ENCODE data around the gene DBT.
"Not testable (repeated sequence)": the region's sequence is repeated elsewhere in the genome, so short reads cannot be mapped to it uniquely, and the experiment has no call there.

DBT gene

DNA sequence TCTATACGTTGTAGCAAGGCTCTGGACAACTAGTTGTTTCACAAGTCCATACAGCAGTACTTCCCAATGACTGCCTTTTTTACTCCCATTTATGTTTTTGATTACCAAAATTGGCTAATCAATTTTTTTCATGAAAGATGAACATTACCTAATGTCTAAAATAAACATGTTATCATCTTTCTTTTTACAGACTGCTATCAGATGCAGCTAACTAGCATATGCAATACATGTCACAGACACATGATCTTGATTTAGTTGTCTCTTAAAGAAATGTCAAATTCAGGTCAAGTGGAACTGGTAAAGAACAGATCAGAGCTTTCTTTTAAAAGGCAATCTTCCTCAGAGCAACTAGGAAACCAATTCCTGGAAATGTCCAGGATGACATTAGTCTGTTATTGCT is 630 bp upstream of the DBT start:
- DNase-seq, result no peak

DNA sequence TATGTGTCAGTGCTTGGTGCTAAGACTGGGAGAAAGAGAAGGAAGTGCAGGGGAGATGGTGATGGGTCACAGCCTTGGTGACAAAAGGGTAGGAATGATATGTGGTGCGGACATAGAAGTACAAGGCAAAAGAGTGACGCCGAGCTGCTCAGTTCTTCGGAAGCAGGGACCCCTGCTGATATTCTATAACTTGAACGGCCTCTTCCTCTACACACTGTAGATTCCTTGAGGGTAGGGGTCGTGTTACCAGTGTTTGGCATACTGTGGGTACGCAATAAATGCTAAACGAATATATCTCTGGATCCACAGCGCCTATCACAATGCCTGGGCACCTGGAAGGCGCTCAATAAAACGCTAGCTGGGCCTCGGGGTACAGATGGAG is 488 bp downstream of the DBT start:
- DNase-seq, result no peak

DNA sequence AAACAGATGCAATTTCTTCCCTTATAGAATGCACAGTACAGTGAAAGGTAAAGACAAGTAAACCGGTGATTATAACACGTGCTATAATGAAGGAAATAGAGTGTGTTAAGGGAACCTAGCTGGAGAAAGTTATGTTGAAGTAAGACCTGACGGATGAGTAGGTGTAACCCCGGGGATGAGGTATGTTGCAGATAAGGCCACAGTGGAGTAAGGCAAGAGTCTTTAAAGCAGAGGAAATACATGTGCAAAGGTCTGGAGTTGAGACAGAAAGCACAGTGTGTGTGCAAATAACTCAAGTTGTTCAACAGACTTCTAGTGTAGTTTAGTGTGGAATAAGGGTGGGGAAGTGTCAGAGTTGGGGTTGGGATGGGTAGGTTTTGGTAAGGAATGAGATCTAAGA is 2.9 kb downstream of the DBT start:
- no peak for DNase-seq

DNA sequence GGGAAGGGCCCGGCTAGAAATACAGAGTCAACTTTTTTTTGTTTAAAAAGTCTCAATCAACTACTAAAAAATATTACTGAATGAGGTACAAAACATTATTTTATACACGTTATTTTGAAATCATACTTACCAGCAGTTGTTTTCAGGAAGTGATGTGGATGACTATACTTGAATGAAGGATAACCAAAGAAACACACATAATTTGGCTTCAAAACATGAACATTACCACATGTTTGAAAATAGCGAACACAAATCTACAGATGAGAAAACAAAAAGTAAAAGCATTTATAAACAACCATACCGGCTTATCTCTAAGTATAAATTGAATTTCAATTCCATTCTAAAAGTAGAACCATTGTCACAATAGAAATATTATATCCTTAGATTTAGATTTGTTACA is 9.0 kb downstream of the DBT start:
- DNase-seq, result no peak

DNA sequence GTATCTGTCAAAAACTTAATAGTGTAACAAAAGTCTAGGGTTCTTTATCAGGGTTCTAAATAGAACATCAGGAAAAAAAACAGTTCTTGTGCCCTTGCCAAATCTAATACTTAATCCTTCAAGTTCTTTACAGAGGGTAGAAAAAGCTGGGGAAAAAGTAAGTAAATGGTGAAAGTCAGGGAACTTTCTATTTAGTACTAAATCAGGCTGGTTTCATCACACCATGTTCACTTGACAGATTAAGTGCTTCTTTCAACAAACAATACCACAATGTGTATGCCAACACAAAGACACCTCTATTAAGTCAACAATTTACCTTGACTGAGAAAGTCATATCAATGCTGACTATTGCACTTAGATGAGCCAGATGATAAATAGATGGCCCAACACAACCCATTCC is 9.7 kb downstream of the DBT start:
- no peak for DNase-seq

DNA sequence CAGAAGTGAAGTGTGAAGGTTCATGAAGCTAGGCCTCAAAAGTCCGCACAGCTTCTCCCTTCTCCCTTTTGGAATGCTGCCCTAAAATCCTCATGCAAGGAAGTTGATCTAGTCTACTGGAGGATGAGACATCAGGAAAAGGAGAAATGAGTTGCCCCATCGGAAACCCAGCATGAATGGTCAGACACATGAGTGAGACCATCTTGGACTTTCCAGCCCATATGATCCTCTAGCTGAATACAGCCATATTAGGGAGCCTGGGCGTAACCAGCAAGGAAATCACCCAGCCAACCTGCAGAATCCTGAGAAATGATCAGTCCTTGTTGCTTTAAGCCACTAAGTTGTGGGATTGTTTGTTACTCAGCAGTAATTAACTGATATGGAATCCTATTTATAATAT is 12.5 kb downstream of the DBT start:
- DNase-seq, result no peak

DNA sequence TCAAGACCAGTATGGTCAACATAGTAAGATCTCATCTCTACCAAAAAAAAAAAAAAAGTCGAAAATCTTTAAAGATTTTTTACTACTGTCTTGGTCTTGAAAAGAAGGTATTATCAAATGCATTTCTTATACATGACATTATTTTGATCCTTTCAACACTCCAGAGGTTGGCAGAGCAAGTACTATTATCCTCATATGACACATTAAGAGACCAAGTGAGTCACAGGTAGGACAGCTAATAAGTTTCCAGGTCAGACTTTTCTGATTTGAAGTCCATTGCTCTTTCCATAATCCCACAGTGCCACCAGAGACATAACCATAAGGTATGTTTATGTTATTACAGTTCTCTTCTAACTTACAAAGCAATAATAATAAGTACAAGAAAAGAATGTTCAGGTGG is 15.2 kb downstream of the DBT start:
- DNase-seq, result no peak

DNA sequence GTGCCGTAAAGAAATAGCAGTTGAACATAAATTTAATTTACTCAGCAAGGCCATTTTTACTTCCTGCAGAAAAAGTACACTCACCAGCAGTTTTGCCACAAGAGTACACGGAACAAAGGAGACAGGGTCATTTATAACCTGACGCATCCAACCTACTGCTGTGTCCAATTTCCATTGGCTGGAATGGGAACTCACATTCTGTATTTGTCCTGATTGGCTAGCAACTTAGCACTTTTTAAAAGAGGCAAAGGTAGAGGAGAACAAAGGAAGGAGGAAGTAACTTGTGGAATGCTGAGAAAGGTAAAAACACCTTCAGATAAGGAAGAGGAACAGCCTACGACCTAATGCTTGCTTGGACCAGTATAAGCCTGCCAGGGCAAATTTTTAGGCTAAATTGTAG is 16.1 kb downstream of the DBT start:
- DNase-seq, result not testable (repeated sequence)

DNA sequence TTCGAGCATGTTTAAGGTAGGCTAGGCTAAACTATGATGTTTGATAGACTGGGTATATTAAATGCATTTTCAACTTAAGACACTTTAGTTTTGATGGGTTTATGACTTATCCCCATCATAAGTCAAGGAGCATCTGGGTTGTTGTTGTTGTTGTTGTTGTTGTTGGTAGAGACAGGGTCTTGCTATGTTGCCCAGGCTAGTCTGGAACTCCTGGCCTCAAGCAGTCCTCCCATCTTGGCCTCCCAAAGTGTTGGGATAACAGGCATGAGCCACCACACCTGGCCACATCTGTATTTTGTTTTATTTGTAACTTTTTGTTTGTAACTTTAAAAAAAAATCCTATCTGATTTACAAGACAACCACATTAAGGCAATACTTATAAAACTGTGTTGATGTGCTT is 17.5 kb downstream of the DBT start:
- no peak for DNase-seq

DNA sequence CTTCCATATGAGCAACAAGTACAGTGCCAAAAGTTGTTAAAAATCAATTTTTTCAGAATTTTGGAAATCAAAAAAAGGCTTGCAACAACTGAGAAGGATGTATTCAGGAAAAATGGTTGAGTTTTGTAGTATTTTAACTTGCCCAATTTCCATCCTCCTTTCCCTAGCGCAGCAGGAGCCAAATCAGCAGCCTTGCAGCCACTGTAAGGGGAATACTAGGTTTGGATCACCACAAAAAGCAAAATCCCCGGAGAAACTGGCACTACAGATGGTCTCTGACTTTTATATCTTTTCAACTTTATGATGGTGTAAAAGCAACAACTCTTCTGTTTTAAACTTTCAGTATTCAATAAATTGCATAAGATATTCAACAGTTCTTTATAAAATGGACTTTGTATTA is 17.9 kb downstream of the DBT start:
- DNase-seq, result no peak

DNA sequence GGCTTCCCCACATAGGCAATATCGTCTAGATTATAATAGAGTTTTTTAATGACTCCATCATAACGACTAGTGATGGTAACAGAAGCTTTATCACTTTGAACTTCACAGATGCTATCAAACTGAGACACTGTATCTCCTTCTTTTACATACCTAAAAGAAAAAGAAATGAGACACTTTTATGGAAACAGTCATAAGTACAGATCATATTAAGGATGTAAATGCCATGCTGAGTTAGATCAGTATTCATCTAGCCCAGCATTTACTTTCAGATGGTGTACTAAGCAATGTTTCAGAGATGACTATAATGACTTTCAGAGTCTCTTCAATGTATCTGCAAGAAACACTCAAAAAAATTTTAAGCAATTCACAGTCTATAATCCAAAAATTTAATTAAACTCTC is 18.9 kb downstream of the DBT start:
- DNase-seq, result no peak

DNA sequence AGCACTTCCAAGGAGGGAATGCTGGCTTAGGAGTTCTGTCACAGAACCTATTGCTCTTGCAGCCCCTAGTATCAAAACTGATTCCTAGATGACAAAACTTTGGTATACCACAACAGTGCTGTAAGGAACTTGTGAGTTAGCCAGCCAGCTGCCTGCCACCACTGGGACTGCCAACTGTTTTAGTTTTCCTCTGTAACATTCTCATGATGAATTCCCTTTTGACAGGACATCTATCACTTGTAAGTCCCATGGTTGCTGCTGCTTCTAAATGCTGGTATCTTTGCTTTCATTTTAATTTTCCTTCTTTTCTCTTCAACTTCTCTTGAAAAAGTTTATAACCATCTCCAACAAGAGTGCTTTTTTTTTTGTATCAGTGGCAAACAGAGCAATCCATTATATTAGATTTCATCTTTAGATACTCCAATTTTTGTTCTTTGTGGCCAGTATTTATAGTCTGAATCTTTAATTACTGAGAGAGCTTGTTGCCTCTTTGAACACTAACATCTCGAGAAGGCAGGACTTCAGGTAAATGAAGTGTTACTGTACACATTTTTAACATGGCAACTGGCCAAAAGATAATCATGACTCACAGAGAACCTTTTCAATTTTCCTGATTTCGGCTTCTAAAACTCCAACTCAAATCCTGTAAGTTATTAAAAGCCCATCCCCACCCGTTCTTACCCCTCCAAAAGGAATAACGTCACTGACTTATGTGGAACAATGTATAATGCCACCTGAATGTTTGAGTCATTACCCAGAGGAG is 19.8 kb downstream of the DBT start:
- no peak for DNase-seq

DNA sequence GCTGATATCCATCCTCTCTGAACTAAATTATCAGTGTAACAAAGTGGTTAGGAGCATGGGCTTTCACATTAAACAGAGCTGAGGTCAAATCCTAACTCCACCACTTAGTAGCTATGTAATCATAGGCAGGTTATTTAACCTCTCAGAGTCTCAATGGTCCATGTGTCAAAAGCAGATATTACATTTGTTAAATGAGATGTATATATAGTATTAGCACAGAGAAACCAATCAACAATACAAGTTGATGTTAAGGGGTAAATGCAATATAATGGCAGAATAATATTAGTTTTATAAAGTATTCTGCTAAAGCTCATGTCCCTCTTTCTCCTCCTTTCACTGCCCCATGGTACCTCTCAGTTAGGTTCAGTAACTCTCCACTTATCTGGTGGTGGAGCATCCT is 27.2 kb downstream of the DBT start:
- DNase-seq, result no peak

DNA sequence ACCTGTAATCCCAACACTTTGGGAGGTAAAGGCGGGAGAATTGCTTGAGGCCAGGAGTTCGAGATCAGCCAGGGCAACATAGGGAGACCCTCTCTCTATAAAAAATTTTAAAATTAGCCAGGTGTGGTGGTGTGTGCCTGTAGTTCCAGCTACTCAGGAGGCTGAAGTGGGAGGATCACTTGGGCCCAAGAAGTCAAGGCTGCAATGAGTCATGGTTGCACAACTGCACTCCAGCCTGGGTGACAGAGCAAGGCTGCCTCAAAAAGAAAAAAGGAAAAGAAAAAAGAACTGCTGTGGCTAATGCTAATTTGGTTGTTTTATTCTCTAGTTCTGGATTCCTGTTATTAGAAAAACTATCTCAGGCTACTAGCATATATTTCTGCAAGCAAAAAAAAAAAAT is 29.8 kb downstream of the DBT start:
- DNase-seq, result peak; percentile 23

DNA sequence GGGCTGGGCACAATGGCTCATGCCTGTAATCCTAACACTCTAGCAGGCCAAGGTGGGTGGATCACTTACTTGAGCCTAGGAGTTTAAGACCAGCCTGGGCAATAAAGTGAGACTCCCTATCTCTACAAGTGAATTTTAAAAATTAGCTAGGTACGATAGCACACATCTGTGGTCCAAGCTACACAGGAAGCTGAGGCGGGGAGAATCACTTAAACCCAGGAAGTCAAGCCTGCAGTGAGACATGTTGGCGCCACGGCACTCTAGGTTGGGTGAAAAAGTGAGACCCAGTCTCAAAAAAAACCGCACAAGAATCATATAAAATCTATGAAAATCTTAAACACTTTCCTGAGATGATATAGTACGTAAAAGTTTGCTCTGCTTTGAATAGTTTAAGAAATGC is 30.2 kb downstream of the DBT start:
- no peak for DNase-seq

DNA sequence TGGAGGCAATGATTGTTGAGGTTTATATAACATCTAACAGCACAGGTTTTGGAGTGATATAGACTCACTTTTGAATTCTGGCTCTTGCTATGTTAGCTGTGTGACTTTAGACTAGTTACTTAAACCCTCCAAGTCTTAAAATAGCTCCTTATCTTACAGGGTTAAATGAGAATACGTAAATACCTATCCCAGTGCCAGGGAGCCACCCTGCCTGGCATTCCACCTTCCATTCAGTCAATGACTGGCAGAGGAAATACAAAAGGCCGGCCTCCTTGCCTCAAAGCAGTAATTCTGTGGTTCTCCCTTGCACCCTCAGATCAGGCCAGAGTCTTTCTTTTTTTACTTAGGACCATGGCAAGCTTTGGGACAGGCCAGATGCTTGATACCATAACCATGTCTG is 31.8 kb downstream of the DBT start:
- DNase-seq, result no peak

DNA sequence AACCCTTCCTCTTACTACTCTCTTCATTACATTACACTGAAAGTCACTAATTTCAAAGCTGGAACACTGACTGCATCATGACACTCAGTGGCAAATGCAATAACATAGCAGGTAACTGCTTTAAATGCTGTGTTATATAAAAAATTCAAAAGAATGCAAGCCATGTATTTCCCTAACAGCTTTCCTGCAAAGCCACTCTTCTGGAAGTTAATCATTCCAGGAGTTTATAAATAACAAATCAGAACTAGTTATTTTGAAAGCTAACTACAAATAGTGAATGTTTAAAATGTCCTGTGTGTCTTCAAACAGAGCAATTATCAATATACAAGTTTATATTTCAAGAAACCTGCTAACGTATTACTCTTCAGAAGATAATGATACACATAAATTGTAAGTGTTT is 34.5 kb downstream of the DBT start:
- DNase-seq, result no peak

DNA sequence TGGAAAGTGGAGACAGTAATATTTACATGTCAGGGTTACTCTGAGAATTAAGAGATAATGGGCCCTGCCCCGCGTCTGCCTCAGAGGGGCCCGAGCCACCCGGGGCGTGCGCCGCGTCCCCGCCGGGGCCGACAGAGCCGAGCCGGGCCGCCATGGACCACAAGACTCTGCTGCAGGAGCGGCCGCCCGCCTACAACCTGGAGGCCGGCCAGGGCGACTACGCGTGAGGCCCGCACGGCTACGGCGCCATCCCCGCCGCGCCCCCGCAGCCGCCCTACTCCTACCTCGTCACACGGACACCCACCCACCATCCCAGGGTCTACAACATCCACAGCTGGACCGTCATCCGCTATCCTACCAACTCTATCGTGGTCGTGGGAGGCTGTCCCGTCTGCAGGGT is 36.5 kb downstream of the DBT start:
- no peak for DNase-seq

DNA sequence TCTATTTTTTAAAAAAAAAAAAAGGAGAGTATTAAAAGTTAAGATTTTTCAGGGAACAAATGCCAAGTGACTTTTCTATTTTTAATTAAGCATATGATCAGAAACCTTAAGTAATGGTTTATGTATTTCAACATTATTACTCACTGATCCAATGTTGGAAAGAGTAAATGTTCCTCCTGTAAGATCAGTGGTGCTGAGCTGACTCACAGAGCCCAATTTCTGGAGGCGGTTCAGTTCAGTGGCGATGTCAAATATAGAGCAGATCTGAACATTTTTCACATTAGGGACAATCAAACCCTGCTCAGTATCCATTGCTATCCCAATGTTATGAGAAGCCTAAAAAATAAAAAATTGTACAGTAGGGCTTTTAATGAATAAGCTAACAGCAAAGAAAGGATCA is 43.3 kb downstream of the DBT start:
- no peak for DNase-seq

DNA sequence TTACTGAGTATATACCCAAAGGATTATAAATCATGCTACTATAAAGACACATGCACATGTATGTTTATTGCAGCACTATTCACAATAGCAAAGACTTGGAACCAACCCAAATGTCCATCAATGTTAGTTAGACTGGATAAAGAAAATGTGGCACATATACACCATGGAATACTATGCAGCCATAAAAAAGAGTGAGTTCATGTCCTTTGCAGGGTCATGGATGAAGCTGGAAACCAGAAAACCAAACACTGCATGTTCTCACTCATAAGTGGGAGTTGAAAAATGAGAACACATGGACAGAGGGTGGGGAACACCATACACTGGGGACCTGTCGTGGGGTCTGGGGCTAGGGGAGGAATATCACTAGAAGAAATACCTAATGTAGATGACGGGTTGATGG is 44.0 kb downstream of the DBT start:
- not testable (repeated sequence) for DNase-seq

DNA sequence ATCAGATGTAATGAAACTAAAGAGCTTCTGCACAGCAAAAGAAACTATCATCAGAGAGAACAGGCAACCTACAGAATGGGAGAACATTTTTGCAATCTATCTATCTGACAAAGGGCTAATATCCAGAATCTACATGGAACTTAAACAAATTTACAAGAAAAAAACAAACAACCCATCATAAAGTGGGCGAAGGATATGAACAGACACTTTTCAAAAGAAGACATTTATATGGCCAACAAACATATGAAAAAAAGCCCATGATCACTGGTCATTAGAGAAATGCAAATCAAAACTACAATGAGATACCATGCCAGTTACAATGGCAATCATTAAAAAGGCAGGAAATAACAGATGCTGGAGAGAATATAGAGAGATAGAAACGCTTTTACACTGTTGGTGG is 44.5 kb downstream of the DBT start:
- not testable (repeated sequence) for DNase-seq

DNA sequence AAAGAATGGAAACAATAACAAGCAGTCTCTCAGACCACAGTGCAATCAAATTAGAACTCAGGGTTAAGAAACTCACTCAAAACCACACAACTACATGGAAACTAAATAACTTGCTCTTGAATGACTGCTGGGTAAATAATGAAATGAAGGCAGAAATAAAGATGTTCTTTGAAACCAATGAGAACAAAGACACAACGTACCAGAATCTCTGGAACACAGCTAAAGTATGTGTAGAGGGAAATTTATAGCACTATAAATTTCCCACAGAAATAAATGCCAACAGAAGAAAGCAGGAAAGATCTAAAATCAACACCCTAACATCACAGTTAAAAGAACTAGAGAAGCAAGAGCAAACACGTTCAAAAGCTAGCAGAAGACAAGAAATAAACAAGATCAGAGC is 46.9 kb downstream of the DBT start:
- not testable (repeated sequence) for DNase-seq

DNA sequence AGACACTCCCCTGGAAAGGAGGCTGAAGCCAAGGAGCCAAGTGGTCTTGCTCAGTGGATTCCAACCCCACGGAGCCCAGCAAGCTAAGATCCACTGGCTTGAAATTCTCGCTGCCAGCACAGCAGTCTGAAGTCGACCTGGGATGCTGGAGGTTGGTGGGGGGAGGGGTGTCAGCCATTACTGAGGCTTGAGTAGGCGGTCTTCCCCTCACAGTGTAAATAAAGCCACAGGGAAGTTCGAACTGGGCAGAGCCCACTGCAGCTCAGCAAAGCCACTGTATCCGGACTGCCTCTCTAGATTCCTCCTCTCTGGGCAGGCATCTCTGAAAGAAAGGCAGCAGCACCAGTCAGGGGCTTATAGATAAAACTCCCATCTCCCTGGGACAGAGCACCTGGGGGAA is 49.6 kb downstream of the DBT start:
- DNase-seq, result not testable (repeated sequence)

DNA sequence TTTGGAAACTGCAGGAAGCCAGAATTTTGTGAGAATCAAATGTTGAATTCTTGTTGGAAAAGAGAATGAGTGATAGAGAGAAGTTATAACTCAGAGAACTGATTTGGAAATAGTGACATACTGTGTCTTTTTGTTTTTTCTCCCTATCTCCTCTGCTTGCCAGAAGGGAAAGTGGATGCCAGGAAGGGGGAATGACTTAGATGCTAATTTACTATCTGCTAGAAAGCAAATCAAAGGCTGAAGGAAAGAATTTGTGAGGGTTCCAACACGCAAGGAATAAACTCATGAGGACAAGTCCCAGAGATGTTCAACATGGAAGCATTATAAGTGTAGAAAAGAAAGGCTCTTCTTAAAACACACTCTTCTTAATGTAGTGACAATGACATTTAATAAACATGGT is 51.0 kb downstream of the DBT start:
- DNase-seq, result no peak

DNA sequence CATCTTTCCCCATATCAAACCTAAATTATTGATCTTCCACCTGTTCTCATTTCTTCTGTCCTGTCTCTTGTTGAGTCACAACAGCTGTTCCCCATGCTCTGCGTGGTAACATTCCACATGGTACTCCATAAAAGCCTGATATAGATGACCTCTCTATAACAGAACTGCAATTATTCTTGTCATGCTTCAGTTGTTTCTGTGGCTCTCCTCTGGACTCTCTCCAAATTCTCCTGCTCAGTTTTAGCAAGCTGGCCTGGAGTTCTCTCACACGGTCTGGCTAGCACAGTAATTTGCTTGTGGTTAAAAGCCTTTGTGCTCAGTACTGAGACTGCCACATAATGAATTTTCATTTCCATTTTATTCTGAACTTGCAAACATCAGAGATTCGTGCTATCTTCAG is 61.0 kb downstream of the DBT start:
- no peak for DNase-seq

DNA sequence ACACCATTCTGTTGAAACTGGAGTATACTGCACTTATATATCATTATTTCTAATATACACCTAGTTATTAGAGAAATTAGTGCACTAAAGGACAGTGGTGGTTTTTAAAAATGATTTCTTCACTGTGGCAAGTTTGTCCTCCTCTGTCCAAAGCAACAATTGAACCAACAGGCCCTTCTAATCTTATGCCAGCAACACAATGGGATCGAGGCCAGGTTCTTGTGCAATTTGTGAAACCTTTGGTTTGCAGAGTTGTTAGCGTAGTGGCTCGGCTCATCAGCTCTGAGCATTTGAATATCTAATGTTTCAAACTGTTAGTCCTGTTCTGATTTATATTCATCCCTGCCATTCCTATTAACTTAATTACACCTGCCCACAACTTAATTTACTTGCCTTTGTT is 61.7 kb downstream of the DBT start:
- no peak for DNase-seq
